T-helper 1 cell treated with Interleukin-12 subunit alpha and Interleukin-12 subunit beta and Interleukin-4 antibody, amounts not matched to agents 30 ng/mL and 1 ng/mL, for 36 hours (primary cell): Measurements from ENCODE around the gene SPATA18. TPM values are rescaled to one million over a fixed set of nuclear protein-coding genes. Genes with fewer than 3 reads are reported as not detected.
"Not testable (repeated sequence)": the region's sequence is repeated elsewhere in the genome, so short reads cannot be mapped to it uniquely, and the experiment has no call there.

Experiments used
- intact Hi-C: fragments of 100-400 bp; cut with micrococcal nuclease; formaldehyde crosslinking; loops from one replicate; pipeline ENCODE4 v1.15.1; 2024
- total RNA-seq: library from RNA; stranded (reverse); gene quantifications from 2 replicates; pipeline ENCODE4 v1.2.3, GENCODE V29; 2022

The SPATA18 gene
- total RNA-seq, 1 donor from 2014 or later, result 0.42 TPM

DNA sequence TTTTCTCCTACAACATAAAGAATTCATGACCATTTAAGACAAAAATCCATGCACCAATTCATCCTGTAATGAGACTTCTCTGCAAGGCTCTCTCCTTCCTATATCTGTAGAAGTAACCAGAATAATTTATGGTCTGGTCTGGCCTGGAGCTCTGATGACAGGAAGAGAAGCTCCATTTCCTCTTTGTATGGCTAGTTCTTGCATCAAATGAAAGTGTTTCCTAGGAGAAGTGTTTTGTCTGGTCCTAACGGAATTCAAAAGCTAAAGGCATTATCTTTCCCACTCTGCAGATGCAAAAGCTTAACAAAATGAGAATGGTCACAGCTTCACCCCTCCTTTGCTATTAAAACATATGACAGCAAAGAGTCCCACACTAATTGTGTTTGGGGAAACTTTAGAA is 55.1 kb downstream of the SPATA18 start:
- intact Hi-C loops, result no loop called here

GRCh38 chr4:52106660-52107059 is 55.6 kb downstream of the SPATA18 start:
- intact Hi-C loops, result no loop called here

GRCh38 chr4:52107336-52107735 is 56.2 kb downstream of the SPATA18 start:
- intact Hi-C loops, result no loop called here

DNA sequence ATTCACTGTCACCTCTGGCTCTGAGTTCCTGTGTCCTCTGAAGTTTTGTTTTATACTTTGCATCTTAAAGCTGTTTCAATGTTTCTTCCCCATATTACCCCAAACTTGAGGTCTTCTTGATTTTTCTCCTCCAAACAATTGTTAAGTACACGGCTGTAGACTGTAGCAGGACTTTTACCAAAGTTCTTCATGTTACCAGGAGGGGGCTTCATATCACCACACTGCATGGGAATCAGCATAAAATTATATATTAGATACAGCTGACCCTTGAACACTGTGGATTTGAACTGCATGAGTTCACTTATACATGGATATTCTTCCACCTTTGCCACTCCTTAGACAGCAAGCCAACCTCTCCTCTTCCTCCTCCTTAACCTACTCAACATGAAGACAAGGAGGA is 56.6 kb downstream of the SPATA18 start:
- intact Hi-C loops, result no loop called here

DNA sequence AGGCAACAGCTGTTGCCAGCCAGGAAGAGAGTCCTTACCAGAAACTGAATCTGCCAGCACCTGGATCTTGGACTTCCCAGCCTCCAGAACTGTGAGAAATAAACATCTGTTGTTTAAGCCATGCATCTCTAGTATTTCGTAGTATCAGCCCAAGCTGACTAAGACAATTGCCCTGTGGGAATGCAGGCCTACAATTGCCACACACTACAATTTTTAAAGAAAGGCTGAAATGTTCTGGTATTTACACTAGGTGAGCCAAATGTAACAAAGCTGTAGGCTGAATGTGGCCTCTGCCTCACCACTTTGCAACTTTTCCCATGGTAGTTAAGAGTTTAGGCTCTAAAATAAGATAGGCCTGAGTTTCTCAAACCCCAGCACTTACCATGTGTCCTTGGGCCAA is 59.1 kb downstream of the SPATA18 start:
- intact Hi-C loops, result no loop called here

- intact Hi-C loops, result no loop called here
Observed at GRCh38 chr4:52111995-52112394, 60.9 kb downstream of the SPATA18 start.

- intact Hi-C loops, result no loop called here
Observed at GRCh38 chr4:52112411-52112810, 61.3 kb downstream of the SPATA18 start.

DNA sequence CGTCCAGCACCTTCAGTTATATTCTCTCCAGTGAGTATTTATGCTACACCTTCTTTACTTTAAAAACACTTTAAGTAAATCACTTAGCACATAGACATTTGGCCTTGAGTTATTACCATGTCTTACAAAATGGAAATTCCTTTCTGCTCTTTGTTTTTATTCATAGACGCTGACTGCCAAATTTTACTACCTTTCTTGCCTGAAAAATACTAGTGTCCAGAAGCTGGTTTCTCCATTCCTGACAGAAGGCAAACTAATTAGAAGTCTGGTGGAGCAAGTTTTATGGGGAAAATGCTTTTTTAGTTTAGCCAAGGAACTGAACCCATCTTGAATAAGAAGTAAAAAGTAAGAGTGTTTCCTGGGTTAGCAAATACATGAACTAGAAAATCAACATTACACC is 65.5 kb downstream of the SPATA18 start:
- intact Hi-C loops, result no loop called here

DNA sequence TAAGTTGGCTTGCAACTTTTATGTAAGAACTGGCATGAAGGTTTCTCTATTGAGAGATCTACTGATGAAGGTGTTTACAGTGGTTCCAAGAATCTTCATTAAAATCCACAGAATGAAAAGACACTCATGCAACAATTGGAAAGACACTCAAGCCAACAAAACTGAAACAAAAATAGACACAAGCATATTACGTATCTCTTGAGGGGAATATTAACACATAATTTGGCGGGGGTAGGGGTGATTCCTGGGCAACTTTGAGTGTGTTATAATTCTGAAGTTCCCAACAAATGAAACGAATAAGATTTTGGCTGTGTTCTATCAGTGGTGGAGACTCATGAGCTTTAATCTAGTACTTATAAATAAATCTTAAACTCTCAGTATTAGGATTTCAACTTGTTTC is 75.1 kb downstream of the SPATA18 start:
- intact Hi-C loops, result no loop called here

DNA sequence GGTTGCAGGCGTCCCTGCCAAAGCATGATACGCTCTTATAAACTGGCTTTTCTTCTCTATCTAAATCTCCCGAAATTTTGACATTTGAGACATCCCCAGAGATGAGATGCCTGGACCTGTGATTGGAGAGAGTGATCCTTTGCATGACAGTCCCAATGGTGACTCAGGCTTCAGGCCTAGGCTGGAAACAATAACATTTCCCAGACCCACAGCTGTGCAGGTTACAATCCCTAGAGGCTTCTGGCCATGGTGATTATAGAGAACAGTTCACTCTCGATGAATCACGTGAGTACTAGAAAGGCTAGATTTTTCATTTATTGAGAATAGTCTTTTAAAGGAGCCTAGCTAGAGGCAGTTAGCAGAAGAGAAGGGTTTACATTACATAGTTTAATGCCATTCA is 75.9 kb downstream of the SPATA18 start:
- intact Hi-C loops, result no loop called here

- intact Hi-C loops, result no loop called here
Observed at GRCh38 chr4:52135171-52135570, 84.1 kb downstream of the SPATA18 start.

DNA sequence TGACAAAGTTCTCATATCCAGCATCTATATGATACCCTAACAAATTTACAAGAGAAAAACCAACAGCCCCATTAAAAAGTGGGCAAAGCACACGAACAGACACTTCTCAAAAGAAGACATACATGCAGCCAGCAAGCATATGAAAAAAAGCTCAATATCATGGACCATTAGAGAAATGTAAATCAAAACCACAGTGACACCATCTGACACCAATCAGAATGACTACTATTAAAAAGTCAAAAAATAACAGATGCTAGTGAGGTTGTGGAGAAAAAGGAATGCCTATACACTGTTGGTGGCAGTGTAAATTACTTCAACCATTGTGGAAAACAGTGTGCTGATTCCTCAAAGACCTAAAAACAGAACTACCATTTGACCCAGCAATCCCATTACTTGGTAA is 86.0 kb downstream of the SPATA18 start:
- intact Hi-C loops, result not testable (repeated sequence)

- intact Hi-C loops, result no loop called here
Observed at GRCh38 chr4:52142816-52143215, 91.7 kb downstream of the SPATA18 start.

DNA sequence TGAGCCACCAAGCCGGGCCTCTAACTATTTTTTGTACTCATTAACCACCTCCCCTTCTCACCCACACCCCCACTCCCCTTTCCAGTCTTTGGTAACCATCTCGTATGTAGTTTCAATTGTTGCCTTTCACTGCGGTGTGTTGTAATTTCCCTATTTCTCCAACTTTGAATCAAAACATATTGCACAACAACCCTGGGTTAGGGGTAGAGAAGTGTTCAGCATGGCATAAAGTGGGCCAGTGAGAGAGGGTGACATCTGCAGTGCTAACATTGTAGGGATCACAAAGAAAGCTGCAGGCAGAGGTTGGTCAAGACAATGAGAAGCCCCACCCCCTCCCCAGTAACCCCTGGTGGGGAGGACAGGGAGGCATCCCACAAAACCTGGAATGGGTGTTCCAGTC is 92.7 kb downstream of the SPATA18 start:
- intact Hi-C loops, result no loop called here

DNA sequence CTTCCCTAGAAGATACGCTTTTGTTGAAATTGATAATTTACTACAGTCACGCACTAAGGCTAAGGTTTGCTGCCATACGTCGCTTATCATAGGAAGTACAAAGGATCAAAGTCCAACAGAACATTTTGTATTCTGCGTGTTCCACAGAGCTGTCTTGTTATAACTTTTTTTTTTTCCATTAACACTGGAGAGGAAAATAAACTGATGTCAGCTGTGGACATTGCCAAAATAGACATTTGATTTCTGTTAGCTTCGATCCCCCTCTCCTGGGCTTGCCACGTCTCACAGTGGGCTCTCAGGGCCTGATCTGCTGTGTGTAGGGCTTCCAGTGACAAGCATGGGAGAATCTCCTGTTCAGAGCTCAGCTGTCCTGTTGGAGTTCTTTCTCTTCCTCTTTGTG is 93.3 kb downstream of the SPATA18 start:
- intact Hi-C loops, result no loop called here

Other genes starting within 250 kb of the SPATA18 start
- 25.5 and 29.1 TPM in 2 replicates for gene DCUN1D4, start 208.2 kb upstream of the SPATA18 start, total RNA-seq
- gene LRRC66, start 30.9 kb upstream of the SPATA18 start, total RNA-seq, result 0.27 TPM in 2 replicates
- 13.8 and 16.3 TPM in 2 replicates for gene SGCB, start 13.0 kb upstream of the SPATA18 start, total RNA-seq